Fibroblast of mammary gland (primary cell): ENCODE results near the gene MAP4.

Source experiments
- DNase-seq: peaks from one replicate; pipeline ENCODE4 v3.0.0-alpha.2; 2010; ENCODE audit warnings: low read depth
- H3K4me3 ChIP-seq: 2 replicates; pipeline ENCODE4 v1.5.1; 2011; ENCODE audit warnings: low read depth, mild to moderate bottlenecking, low read length, moderate library complexity; ENCODE audit not compliant: control insufficient read depth
- TF ChIP-seq, protein P1 (sequence below): conservative IDR thresholded peaks from 2 replicates; pipeline ENCODE4 v1.5.1; 2011; ENCODE audit warnings: low read depth, low read length, inconsistent platforms; ENCODE audit not compliant: control insufficient read depth, insufficient read depth

Gene MAP4

DNA sequence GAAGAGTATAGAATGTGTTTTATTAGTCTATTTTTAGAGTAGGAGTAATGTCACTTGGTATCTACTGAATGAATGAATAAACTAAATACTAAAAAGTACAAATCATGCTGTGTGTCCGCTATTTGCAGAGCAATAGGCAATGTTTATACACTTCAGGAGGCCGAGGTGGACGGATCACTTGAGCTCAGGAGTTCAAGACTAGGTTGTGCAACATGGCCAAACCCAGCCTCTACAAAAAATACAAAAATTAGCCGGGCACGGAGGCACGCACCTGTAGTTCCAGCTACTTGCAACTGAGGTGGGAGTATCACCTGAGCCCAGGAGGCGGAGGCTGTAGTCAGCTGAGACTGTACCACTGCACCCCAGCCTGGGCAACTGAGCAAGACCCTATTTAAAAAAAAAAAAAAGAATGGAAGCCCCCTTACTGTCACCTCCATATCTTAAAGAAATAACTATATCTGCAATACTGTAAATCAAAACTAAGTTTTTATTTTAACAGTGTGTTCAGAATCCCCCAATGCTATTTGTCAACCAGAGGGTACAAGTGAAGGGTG is 114.9 kb downstream of the MAP4 start:
- no peak overlapping the region for H3K4me3 ChIP-seq
- no peak for DNase-seq
- TF ChIP-seq, protein P1, sequence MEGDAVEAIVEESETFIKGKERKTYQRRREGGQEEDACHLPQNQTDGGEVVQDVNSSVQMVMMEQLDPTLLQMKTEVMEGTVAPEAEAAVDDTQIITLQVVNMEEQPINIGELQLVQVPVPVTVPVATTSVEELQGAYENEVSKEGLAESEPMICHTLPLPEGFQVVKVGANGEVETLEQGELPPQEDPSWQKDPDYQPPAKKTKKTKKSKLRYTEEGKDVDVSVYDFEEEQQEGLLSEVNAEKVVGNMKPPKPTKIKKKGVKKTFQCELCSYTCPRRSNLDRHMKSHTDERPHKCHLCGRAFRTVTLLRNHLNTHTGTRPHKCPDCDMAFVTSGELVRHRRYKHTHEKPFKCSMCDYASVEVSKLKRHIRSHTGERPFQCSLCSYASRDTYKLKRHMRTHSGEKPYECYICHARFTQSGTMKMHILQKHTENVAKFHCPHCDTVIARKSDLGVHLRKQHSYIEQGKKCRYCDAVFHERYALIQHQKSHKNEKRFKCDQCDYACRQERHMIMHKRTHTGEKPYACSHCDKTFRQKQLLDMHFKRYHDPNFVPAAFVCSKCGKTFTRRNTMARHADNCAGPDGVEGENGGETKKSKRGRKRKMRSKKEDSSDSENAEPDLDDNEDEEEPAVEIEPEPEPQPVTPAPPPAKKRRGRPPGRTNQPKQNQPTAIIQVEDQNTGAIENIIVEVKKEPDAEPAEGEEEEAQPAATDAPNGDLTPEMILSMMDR = no peak

DNA sequence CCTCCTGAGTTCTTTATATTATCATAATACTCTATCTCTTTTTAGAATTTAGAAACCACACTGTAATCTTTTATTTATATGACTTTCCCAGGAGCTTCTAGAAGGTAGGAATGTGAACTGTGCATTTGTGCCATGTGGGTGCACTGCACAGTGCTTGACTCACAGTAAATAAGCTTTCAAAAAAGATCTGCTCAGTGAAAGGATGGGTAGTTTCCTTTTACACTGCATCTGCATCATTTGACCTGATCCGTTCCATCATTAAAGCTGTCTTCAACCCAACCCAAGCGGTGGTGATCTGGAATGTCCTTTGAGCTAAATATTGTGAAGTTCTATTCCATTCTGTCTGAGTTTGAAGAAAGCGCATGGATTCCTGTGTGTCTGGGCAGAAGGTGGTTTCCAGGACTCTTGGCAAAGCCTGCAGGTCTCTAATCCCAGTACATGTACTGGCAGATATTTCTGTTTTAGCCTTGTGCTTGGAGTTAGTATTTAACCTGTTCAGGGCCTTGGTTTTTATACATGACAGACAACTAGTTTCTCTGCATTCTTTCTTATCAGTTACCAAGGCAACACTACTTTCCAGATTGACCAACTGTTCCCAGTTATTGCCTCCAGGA is 116.6 kb downstream of the MAP4 start:
- no peak overlapping the region for H3K4me3 ChIP-seq
- TF ChIP-seq, protein P1 = no peak
- no peak for DNase-seq

DNA sequence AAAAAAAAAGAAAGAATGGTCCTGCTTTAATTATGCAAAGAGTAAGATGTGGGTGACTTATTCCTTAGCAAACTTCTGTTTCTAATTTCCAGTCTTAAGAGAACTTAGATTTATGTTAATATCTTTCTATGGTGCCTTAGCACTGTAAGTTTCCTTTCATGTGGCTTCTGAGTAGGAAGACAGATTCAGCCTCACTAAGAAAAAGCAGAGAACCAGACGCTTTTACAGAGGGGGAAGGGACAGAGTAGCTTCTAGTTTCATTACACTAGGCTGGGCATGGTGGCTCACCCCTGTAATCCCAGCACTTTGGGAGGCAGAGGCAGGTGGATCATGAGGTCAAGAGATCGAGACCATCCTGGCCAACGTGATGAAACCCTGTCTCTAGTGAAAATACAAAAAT is 118.3 kb downstream of the MAP4 start:
- DNase-seq = no peak
- TF ChIP-seq, protein P1 = no peak
- H3K4me3 ChIP-seq = no peak overlapping the region

- TF ChIP-seq, protein P1 = no peak
- no peak for DNase-seq
- no peak overlapping the region for H3K4me3 ChIP-seq
Observed at GRCh38 chr3:47896736-47897135, 119.5 kb downstream of the MAP4 start.

GRCh38 chr3:47895241-47895640 is 121.0 kb downstream of the MAP4 start:
- H3K4me3 ChIP-seq = no peak overlapping the region
- no peak for DNase-seq
- TF ChIP-seq, protein P1 = no peak

GRCh38 chr3:47892286-47893040 is 123.8 kb downstream of the MAP4 start:
- no peak for DNase-seq
- H3K4me3 ChIP-seq = no peak overlapping the region
- TF ChIP-seq, protein P1 = no peak
